Measurements from ENCODE around the gene LTBP4.

GRCh38 chr19:40626918-40627317 lies 25.7 kb downstream of the LTBP4 start:
- TF ChIP-seq POLR2A (IDR thresholded peaks at IDR 0.05) (no peak), EP300 (IDR thresholded peaks at IDR 0.05) (no peak)
- TF ChIP-seq, protein P1, sequence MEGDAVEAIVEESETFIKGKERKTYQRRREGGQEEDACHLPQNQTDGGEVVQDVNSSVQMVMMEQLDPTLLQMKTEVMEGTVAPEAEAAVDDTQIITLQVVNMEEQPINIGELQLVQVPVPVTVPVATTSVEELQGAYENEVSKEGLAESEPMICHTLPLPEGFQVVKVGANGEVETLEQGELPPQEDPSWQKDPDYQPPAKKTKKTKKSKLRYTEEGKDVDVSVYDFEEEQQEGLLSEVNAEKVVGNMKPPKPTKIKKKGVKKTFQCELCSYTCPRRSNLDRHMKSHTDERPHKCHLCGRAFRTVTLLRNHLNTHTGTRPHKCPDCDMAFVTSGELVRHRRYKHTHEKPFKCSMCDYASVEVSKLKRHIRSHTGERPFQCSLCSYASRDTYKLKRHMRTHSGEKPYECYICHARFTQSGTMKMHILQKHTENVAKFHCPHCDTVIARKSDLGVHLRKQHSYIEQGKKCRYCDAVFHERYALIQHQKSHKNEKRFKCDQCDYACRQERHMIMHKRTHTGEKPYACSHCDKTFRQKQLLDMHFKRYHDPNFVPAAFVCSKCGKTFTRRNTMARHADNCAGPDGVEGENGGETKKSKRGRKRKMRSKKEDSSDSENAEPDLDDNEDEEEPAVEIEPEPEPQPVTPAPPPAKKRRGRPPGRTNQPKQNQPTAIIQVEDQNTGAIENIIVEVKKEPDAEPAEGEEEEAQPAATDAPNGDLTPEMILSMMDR (IDR thresholded peaks at IDR 0.05): no peak

All from tibial nerve (tissue), 4 donors.